NCI-H526 treated with DMSO at 0.1 percent for 48 hours (cell line): Measurements from ENCODE around the gene PRKRA.
A peak's percentile ranks its signal among the peaks of the same experiment; 100 is the strongest.
"Not testable (repeated sequence)": the region's sequence is repeated elsewhere in the genome, so short reads cannot be mapped to it uniquely, and the experiment has no call there.

ENCODE experiments used
- DNase-seq: peaks from one replicate; lab custom pipeline; 2025; lab: John Stamatoyannopoulos, UW

The PRKRA gene

DNA sequence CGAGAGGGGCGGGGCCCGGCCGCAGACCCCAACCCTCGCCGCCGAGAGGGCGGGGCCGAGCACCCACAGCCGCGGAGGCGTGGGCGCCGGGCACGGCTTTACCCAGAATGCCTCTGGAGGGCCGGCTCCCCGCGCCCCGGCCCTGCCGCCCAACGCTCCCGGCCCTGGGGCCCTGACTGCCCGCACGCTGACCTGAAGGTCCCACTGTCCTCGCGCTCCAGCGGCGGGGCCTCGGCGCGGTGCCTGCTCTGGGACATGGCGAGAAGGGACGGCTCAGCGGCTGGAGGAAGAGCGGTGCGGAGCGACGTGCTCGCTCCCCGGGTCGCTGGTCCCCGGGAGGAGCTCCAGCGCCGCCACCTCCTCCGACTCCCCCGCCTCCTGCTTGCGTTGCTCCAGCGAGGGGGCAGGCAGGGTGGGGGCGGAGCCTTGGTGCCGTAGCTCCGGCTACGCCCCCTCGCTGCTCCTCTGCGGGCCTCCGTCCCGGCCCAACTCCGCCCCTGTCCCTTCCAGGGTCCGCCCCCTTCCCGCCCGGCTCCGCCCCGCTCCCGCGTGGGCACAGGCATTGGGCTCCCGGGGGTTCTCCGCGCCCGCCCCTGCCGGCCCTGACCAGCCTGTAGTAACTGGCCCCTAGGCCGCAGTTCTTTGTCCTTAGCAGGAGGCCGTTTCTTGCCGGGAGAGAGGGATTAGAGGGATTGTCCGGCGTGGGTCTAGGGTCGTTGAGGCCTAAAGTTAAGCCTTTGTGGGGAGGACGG is at the start of gene PRKRA, which contains the start of gene PJVK:
Gene PRKRA (minus strand): TSS at position 402 of the 752 bp plus-strand sequence. CDS start 145 bp downstream, at position 257.
Gene PJVK (plus strand): TSS at position 605 of the 752 bp plus-strand sequence. CDS start 2,032 bp downstream, outside the sequence.
- DNase-seq = peak; percentile 89

DNA sequence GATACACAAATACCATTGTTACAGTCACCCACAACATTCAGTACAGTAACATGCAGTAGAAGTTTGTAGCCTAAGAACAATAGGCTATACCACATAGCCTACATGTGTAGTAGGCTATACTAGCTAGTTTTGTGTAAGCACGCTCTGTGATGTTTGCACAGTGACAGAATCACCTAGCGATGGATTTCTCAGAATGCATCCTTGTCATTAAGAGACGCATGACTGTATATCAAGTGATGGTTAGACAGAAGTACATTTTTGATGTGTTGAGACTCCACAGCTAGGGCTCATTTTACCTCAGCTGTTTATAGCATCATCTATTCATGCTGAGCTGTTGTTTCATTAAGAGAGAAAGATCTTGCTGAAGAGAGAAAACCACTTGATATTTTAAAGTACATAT is 48.7 kb upstream of the PRKRA start:
- no peak for DNase-seq

DNA sequence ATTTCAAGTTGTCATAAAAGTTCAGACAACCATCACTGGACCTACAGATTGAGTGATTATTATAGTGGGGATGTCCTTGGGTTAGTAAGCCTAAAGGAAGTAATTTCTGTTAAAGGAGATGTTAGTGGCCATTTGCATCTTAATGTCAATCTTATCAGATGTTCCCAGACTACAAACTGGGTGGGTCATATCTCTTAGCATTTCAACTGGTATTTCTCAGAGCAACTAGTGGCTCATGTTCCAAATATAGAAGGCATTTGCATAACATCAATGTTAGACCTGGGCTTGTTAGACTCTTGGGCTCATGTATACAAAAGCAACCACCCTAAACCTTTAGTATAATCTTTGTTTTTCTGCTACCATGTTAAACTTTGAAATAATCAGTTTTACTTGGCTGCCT is 47.2 kb upstream of the PRKRA start:
- DNase-seq = peak; percentile 65

DNA sequence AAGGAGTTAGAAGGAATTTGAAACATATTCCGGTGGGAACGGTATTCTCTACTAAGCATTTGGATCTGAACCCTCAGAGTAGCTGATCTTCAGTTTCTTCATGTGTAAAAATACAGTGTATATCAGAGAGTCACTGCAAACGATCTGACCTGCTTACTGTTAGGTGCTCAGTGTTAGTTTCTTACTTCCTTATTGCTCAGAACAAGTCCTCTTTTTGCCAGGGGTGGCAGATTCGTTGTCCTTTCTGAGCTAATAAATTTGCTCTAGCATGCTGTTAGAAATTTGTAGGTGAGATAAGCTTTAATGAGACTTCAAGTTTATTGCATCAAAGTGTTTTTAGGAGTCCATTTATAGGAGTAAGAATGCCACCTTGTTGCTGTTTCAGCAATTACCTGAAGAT is 45.1 kb upstream of the PRKRA start:
- DNase-seq = no peak

DNA sequence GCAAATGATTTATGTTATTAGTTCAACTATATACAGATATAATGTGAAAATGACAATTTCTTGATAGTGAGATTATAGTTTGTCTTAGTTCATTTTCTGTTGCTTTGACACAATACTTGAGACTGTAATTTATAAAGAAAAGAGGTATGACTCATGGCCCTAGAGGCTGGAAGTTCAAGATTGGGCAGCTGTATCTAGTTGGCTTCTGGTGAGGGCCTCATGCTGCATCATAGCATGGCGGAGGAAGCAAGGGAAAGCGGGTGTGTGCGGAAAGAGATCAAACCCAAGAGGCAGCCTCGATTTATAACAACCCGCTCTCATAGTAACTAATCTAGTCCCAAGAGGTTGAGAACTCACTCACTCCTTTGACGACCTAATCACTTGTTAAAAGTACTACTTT is 40.6 kb upstream of the PRKRA start:
- DNase-seq = no peak

DNA sequence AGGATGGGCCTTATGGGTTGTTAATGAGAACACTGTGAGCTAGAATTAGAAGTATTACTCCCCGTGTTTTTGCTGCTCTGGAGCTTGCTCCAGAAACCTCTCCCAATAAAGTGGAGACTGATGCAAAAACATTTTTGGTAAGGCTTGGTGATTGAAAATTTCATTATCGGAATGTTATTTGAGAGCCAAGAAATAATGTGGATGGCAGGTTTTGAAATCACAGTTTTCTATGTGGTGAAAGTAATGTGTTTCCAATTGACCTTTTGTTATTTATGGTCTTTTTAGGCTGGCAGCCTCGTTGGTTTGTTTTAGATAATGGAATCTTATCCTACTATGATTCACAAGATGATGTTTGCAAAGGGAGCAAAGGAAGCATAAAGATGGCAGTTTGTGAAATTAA is 34.4 kb upstream of the PRKRA start:
- DNase-seq = no peak

DNA sequence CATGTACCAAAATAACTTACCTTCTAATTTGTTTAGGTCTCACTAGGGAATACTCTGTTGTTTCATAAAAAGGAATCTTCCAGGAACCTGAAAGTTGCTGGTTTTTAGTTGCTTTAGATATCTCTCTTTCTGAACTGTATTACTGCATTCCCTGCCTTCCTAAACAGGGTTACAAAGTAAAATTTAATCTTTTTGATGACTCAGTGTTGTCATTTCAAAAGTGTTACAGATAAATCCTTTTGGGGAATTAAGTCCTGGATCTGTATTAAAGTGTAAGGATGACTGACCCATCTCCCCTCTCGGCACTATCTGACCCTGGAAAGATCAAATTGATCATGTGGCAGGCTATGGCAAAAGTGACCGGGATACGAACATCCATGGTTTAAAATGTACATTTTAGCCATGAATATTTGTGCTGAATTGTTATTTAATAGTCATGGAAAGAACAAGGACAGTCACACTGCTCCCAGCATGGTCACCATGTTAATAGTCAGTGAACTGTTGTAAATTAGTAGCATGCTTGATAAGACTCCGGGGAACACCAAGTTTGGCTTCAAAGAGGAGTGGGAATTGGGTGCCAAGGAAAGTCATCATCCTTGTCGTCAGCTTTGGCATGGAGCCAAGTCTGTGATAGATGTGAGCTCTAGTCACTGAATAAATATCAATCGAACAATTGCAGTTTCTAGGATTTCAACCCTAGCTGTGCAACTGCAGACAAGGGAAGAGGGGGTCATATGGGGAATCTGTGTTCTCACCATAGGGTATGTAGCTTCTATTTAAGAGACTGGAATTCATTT is 33.5 kb upstream of the PRKRA start:
- DNase-seq = no peak

DNA sequence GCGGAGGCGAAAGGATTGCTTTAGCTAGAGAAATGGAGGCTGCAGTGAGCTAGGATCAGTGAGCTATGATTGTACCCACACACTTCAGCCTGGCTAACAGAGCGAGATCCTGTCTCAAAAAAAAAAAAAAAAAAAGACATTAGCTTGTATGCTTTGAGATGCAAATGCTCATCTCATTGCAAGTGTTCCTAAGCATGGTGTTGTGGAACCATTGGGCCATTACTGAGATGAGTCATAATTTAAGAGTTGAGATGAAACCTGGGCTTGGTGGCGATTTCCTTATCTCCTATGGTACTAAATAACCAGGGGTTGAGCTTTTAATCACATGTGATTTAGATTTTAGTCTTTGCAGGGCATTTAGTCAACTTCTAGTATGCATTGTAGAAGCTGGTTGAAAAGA is 31.5 kb upstream of the PRKRA start:
- DNase-seq = no peak

DNA sequence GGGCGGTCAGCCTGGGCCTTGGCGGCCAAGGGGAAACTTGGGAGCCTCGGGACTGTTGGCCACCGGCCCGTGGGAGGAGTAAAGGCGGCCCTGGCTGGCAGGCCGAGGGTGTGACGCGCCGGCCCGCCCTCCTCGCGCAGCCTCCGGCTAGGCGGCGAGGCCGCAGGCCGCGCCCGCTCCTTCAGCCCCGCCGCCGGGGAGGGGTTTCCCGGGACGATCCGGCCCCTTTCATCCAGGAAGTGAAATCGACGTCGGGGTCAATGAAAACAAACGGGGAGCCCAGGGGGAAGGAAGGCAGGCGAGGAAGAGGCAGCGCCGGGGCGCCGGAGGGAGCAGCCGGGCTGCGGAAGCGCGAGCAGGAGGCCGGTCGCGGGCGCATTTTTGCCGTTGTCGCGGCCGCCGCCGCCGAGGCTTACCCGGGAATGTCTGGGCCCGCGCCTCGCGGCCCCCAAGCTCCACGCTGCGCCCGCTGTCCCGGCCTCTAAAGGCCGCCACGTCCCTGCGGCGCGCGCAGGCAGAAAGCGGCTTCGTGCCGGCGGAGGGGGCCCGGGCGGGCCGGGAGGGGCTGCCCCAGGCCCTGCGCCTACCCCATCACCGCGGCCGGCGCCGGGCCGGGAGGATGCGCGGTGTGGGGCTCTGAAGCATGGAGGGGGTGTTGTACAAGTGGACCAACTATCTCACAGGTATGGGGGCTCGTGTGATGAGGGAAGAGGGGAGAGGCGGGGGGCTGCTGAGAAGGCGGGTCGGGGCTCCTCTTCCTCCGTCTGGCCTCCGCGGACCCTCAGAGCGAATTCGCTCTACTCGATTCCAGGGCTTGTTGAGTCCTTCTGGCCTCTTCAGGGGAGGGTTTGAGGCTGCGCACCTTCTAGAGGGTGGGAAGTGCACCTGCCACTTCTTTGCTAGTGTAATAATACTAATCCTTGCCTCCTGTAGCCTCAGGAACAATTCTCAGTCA is 29.5 kb upstream of the PRKRA start, which contains the start of gene PLEKHA3:
Gene PLEKHA3 (plus strand): TSS at position 231 of the 955 bp plus-strand sequence. CDS start 413 bp downstream, at position 644.
- peak; percentile 93 for DNase-seq

DNA sequence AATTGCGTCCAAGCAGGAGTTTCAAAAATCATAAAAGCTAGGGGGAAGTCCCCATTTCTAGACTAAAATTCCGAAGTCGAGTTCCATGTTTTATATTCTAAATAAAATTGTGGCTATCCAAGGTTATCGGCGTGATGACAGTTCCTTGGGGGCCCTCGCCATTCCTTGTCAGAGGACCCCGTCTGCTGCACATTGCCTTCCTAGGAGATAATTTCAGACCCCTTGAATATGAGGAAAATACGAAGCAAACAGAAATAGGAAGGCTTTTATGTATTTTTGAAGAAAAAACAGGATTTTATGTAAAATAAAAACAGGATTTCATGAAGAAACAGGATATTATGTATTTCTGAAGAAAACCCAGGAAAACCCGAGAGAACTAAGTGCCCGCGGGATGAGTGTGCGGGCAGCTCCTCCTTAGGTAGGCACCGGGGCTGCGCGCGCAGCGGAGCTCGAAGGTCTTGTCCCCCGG is 28.8 kb upstream of the PRKRA start:
- no peak for DNase-seq

DNA sequence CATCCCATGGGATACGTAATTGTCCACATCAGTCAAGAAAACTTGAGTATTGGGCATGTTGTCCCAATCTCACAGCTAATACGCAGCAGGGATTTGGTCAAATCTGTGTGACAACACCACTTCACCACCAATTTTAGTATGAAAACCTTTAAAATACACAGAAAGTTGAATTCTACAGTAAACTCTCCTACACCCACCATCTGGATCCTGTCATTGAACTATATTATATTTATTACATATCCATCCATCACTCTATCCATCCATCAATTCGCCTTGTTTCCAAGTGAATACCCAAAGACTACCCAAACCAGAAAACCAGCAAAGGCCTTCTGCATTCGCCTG is 28.3 kb upstream of the PRKRA start:
- DNase-seq = no peak

DNA sequence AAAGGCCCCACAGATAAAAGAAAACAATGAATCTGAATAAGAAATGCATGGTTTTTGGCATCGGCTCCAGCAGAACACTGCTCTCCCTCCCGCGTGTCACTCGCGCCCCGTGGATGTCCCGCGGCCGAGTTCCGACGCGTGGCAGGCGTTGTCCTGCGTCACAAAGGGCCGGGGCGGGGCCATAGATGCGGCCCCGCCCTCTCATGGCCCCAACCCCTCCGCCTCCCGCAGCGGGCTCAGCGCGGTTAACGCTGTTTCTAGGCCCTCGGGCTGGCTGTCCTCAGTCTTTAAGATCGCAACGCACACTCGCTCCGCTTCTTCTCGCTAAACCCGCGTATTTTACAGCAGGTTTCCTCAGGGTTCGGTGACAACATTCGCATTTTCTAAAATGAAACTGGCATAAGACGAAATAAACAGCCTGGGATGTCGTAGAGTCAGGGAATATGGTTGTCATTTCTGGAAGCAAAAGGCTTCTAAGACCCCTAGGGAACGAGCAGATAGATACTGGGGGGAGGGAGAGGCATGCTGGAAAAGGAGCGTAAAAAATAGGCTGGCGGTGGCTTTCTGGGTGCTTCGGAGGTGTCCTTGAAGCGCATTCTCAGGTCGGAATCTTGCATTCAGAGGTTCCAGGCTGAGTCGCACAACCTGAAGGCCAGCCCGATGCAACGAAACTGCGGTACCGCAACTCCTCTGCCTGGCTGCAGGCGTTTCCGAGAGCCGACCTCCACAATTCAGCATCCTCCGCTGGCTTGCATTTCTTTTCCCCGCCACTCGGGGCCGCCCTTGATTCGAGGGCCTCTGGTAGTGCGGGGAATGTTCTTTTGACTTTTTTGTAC is 27.7 kb upstream of the PRKRA start, which contains the start of gene FKBP7:
Gene FKBP7 (minus strand): TSS at position 162 of the 836 bp plus-strand sequence. CDS start 101 bp downstream, at position 61.
- DNase-seq = peak; percentile 90

DNA sequence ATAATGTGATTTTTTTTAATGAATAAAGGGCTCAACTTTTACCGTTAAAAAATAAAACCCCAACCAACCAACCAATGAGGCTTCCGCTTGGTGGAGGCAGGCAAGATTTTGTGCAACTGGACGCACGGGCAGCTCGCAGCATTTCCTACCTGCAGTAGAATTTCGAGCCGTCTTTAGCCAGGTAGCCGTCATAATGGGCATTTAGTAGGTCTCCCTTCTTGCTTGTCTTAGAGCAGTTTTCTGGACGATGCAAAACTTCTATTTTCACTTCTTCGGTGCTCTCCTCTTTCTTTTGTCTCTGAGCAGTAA is 27.1 kb upstream of the PRKRA start:
- DNase-seq = no peak

DNA sequence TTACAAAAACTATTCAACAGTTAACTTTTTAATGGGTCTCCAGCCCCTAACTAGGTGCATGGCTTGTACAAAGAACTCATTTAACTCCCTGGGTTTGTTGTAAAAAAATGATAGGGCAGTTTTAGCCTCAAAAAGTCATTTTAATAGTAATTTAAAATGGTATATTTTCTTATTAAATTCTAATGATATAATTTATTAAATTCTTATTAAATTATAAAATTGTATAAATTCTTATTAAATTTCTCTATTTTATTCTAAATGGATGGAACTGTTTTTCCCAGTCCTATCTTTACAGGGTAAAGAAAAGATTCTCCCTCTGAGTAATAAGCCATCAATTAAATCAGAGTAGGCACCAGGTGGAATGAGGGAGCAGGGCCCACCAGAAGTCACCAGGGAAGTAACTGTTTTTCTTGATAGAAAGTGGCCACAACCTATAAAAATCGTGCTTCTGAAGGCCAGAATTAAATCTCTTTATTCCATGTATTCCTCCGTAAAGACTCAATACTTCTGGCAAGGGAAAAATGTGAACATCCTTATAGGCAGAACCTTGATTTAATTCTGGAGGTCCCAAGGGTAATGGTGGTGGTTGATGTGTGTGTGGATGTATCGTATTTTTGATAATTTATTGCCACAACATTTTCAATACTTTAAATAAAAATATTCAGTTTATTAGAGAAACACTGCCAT is 26.6 kb upstream of the PRKRA start:
- DNase-seq = peak; percentile 27

DNA sequence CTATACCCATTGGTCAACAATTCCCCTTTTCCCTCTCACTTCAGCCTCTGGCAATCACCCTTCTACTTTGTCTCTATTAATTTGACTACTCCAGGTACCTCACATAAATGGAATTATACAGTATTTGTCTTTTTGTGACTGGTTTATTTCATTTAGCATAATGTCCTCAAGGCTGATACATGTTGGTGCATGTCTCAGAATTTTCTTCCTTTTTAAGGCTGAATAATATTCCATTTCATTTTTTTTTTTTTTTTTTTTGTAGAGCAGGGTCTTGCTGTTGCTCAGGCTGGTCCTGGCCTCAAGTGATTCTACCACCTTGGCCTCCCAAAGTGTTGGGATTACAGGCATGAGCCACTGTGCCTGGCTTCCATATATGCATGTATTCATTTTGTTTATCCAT is 25.5 kb upstream of the PRKRA start:
- DNase-seq = no peak

DNA sequence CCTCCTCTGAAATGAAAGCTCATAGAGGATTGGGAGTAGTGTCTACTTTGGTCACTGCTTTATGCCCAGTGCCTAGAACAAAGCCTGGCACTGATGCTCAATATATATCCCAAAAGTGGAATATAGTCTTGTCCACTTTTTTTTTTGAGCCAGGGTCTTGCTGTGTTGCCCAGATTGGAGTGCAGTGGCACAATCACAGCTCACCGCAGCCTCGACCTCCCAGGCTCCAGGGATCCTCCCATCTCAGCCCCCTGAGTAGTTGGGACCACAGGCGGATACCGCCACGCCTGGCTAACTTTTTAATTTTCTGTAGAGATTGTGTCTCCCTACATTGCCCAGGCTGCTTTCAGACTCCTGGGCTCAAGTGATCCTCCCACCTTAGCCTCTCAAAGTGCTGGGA is 23.6 kb upstream of the PRKRA start:
- DNase-seq = no peak

DNA sequence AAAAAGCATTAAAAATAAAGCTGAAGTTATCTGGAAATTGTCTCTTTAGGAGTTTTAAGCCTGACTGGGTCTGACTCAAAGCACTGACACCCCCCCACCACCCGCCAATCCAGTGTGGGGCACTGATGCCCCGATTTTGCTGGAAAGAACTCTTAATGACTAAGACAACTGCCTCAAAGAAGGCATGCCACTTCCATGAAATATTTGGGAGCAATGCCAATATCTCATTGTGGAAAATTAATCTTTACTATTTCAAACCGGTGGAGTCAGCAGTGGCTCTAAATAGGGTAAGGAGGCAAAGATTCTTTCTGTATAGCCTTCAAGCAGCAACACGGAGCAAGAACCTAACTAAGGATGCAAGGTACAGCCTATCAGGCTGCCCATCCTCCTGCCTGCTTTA is 23.0 kb upstream of the PRKRA start:
- no peak for DNase-seq

DNA sequence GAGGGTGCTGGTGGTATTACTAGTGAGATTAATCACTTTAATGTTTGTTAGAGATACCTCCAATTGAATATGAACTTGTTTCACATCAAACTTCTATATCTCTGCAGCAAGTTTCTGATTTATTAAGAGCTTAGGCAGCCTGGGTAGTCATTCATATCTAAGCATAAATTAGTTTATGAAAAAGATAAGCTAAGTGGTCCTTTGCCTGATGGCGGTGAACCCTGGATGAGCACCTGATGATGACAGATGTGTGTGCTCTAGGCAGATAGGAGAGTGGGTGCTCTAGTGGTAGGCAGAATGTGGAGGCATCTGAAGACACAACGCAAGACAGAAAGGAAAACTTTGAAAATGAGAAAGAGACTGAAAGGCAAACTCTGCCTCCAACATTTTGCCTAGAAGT is 22.4 kb upstream of the PRKRA start:
- DNase-seq = no peak

DNA sequence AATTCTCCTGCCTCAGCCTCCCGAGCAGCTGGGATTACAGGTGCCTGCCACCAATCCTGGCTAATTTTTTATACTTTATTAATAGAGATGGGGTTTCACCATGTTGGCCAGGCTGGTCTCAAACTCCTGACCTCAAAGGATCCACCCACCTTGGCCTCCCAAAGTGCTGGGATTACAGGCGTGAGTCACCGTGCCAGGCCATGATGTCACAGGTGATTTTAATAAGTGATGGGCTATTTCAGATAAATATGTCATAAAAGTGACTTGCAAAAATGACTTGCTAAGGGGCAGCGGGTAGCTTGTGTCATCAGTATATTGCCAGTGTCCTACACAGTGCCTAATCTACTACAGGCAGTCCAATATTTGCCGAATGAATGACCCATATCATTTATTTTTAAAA is 20.3 kb upstream of the PRKRA start:
- DNase-seq = not testable (repeated sequence)

DNA sequence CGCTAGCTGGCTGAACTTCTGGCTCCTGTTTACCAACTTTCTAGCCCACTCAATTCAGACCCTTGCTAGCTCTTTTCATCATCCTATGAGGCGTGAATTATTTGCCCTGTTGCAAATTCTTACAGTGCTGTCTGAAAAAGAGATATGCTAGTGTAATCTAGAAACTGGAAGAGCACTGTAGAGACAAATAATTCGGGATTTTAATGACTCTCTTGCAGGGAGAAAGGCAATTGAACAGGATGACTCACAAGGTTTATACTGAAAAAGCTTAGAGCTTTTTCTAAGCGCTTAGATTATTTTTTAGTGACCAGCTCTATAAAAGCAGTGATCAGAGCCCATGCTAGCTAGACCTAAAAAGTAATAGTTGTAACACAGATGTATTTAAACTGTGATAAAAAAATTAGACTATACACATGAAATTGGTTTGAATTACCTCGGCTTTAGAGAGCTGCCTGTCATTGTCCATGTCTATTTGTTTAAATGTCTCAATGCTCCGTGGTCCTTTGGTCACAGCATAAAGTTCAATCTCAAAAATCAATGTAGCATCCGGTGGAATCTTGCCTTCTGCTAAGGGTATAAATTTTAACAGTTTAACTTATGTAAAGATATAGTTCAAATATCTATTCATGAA is 18.4 kb upstream of the PRKRA start:
- DNase-seq = no peak
